KOPT-K1 (cell line): ENCODE results near the gene ERCC6L2.
A peak's percentile ranks its signal among the peaks of the same experiment; 100 is the strongest.

Experiments
- H3K27ac ChIP-seq: fragments of 200-600 bp; sonication (generic); 2 replicates; pipeline ENCODE4 v1.5.1; 2016; ENCODE audit warnings: antibody characterized with exemption, mild to moderate bottlenecking, low read depth, low read length; ENCODE audit not compliant: poor library complexity, severe bottlenecking
- H3K36me3 ChIP-seq: fragments of 200-600 bp; sonication (generic); 2 replicates; pipeline ENCODE4 v1.5.1; 2017; ENCODE audit warnings: antibody characterized with exemption, mild to moderate bottlenecking, low read length, moderate library complexity; ENCODE audit not compliant: insufficient read depth
- H3K9me3 ChIP-seq: fragments of 200-600 bp; sonication (generic); 2 replicates; pipeline ENCODE4 v1.5.1; 2017; ENCODE audit warnings: antibody characterized with exemption, low read length, mild to moderate bottlenecking; ENCODE audit not compliant: insufficient read depth, poor library complexity, severe bottlenecking

ERCC6L2 gene

DNA sequence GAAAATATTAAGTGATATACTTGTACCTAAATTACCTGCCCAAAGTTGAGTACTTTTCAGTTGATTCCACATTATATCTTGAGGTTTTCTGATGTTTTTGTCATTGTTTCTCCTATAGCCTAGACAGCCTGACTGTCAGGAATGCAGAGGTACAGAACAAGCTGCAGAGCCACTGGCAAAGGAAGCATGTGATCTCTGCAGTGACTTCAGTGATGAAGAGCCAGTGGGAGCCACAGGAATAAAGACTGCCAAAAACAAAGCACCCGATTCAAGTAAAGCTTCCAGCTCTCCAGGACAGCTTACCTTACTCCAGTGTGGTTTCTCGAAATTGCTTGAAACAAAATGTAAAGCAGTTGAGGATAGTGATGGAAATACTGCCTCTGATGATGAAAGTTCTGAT, 96.3 kb downstream of the ERCC6L2 start:
- Histone ChIP-seq H3K36me3 (peaks cover 49% of the 10 kb centered on the region), H3K27ac (no peak overlapping the region), H3K9me3 (no peaks in the 10 kb centered on the region)

DNA sequence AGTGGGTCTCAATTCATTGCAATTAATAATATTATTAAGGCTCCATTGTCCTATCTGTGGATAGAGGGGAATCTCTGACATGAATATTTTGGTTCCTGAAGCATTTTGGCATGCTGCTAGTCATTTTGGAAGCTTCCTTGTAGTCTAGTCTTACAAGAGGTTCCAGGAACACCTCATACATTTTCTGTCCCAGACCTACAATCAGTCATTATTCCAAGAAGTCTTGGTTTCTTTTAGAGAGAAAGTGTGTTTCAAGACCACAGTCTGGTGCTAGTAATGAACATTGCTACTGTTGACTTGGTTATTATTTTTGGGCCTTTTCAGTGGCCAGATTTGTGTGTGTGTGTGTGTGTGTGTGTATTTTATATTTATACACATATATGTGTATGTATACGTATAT, 98.9 kb downstream of the ERCC6L2 start:
- Histone ChIP-seq H3K36me3 (peaks cover 45% of the 10 kb centered on the region), H3K27ac (no peak overlapping the region), H3K9me3 (no peaks in the 10 kb centered on the region)

DNA sequence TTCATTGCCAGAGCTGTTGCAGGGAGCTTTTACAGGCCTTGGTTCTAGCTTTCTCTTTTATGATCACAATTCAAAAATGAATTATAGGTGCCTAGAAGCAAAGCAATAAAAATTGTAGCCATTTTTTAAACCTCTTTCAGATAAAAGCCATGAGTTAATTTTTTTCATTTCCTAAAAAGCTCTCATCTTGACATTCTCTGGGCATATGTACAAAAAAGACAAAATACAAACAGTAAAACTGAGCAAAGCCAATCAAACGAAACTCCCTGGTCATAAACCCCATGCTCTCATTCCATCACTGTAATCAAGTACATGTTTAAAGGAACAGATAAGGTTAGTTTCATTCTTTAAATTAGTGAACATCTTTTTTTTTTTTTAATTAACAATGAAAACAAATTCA, 101.9 kb downstream of the ERCC6L2 start:
- peaks cover 24% of the 10 kb centered on the region for H3K36me3 ChIP-seq
- no peaks in the 10 kb centered on the region for H3K9me3 ChIP-seq
- H3K27ac ChIP-seq, result no peak overlapping the region

DNA sequence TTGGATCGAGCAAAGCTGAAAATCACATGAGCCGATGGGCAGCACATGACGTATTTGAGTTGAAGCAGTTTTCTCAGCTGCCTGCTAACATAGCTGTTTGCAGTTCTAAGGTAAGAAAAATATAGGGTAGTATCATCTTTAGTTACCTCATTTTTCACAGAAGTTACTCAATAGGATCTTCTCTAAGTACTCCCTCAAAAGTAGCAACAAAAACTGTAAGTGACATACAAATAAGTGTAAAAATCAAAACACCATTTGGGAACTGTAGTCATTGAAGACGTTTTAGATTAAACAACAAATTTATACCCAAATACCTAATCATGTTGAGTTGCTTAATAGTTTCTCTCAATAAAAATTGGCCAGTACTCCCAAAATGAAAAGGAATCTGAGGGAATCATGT, 102.6 kb downstream of the ERCC6L2 start:
- no peak overlapping the region for H3K27ac ChIP-seq
- H3K36me3 ChIP-seq, result peaks cover 17% of the 10 kb centered on the region
- H3K9me3 ChIP-seq, result no peaks in the 10 kb centered on the region

DNA sequence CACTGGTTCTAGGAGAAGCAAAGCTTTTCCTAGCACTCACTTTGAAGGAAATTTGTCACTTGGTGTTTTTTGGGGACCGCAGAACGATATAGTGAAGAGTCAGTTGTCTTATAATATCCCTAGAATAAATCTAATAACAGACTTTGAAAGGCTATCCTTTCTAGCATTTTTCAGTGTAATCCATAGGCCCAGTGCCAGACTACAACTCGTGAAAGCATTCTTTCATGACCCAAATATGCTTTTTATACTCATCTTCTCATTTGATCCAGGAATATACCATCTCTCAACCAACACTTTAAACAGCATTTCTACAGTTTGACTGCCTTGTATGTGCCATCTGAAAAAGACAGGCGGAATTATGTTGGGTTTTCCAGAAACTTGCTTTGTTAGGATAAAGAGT, 104.0 kb downstream of the ERCC6L2 start:
- Histone ChIP-seq H3K9me3 (no peaks in the 10 kb centered on the region), H3K36me3 (peaks cover 7% of the 10 kb centered on the region; the same call in 1 of the 2 replicates), H3K27ac (no peak overlapping the region)

DNA sequence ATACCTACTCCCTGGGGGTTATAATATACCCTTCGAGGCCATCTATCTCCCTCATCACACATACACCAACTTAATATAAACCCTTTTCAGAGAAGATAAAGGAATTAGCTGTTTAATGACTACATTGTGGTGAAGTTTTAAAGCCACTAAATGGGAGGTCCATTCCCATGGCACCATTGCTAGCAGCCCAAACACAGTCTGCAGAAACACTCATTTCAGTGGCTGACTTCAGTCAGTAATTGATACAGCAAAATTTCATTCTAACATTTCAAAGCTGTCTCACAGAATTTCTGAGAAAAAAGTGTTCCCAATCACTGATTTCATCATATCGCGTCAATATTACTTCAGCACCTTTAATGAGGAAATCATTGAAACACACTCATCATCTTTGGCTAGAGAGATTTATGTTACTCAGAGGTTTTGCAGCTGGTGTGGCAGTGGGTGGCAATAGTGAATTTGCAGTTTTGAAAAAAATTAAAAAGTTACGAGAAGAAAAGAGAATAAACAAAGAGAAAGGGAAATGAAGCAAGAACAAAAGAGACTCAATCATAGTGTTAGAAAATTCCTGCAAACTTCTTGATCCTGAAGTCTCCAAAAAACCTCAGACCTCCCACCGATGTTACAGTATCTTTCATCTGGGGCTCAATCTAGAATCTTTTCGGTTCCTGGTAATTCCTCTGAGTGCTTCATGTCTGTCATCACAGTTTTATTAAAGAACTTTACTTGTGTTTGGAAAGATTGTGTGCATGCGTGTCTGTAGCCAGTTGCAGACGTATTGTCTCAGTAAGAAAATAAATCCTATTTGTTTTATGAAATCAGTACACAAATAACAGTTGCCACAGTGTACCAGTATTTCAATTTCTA, 105.0 kb downstream of the ERCC6L2 start:
- Histone ChIP-seq H3K9me3 (no peaks in the 10 kb centered on the region), H3K36me3 (peaks cover 14% of the 10 kb centered on the region), H3K27ac (peak overlapping the region; percentile 42)

DNA sequence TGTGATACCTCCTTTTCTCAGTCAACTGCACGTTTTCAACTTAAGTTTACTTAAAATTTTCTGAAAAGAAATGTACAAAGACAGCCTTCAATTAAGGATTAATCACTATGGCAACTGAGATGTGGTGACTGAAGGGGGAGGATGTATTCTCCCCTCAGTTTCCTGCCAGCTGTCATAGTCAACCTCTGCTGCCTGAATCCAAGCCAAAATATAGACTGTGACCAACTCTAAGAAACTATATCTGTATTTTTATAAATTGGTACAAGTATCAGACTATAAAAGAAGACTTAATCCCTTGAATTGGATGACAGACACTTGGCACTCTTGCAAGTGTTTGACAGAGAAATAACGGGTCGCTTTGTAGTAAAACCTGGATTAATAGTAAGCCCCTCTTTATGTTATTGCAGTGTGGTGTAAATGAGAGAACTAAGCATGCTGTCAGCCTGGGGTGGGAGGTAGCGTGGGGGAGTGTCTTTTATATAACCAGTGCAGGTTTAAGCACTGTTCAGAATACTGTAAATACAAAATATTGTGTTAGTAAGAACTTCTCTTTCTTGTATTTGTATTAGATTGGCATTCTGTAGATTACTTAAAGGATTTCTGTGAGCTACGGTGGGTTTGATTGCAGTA, 106.4 kb downstream of the ERCC6L2 start:
- H3K36me3 ChIP-seq, result peaks cover 28% of the 10 kb centered on the region
- peaks cover 3% of the 10 kb centered on the region for H3K9me3 ChIP-seq
- peak overlapping the region; percentile 49 for H3K27ac ChIP-seq

DNA sequence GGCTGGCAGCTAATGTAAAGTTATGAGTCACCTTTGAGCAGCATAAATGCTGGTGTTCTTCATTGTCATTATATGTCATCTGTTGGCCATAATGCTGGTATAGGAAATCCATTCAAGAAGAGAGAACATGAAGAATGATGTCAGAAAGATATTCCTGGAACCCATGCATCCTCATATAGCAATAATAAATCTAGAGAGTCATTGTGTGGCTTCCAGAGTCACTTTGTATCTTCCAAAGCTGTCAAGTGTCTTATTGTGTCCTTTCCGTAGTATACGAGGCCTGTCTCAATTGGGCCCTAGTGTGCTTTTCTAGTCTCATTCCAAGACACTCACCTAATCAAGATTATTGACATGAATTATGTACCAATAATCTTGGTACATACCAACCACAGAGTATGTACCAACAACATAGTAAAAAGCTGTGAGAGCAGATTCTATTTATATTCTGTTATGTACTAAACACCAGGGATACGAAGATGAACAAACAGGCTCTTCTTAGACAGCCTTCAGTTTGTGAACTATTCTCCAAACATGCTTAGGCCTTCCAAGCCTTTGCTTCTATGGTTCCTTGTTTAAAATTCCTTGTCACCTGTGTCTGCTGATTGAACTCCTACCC, 110.1 kb downstream of the ERCC6L2 start:
- Histone ChIP-seq H3K9me3 (peaks cover 18% of the 10 kb centered on the region), H3K36me3 (peaks cover 29% of the 10 kb centered on the region), H3K27ac (no peak overlapping the region)

DNA sequence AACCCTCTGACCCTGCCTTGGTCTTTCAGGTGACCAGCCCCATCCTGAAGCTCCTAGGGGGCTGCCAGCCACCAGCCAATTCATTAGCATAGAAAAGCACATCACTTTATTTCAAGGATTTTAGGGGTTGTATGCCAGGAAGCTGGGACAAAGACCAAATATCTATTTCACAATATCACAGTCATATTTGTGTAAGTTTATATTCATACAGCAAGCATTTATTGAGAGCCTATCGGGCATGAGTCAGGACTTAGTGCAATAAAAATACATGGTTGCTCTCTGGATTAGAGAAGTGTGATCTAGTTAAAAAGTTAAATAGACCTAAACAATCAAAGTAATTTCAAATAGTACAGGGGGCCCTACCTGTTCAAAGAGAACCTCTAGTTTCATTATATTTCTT, 113.8 kb downstream of the ERCC6L2 start:
- peaks cover 29% of the 10 kb centered on the region for H3K36me3 ChIP-seq
- H3K9me3 ChIP-seq, result peaks cover 18% of the 10 kb centered on the region
- no peak overlapping the region for H3K27ac ChIP-seq

DNA sequence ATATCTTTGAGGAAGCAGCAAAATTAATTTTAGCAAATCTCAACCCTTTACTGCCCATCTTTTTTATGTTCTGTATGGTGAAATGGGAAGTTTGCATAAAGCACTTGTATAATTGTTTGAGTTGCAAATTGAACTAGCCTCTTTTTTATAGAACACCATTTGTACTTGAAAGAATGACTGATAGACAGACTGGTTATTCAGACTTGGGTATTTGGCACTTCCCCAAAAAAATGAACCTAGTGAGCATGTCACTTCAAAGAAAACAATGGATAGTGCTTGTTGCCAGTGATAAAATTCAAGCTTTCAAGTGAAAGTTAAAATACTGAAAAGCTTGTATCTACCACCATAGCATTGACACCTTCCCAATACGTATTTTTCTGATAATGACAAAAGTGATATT, 115.8 kb downstream of the ERCC6L2 start:
- Histone ChIP-seq H3K36me3 (peaks cover 14% of the 10 kb centered on the region), H3K9me3 (peaks cover 18% of the 10 kb centered on the region), H3K27ac (no peak overlapping the region)

DNA sequence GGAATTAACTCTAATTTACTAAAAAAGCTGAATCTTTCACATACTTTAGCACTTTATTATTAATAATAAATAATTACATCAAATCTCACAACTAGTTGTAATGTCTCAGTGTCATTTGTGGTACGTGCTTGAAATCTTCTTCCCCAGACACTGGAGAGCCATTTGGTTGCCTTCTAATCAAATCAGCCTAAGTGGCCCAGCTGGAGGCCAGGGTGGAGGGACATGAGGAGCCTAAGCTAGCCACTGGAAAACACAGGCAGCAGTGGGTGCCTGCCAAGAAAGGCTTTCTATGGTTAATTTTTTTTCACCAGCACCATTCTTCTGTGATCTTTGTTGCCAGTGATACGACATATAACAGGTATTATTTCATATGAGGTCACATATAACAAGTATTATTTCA, 117.0 kb downstream of the ERCC6L2 start:
- no peak overlapping the region for H3K27ac ChIP-seq
- H3K9me3 ChIP-seq, result peaks cover 8% of the 10 kb centered on the region
- H3K36me3 ChIP-seq, result peaks cover 10% of the 10 kb centered on the region; the same call in 1 of the 2 replicates

DNA sequence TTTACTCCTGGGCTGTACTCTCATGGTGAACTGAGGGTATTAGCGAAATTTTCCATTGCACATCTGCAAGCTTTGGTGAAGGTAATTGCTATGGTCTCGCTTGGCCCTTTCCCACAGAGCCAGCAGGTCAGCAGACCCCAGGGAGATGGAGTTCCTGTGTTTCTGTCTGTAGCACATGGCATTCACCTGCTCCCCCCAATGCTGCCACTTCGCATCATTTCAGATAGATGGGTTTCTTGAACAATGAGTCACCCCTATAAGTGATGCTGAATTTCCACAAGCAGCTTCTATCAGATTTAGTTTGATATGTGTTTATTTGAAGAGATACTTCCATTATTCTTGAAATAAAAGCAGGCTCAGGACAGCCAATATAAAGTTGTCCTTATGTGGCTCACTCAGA, 117.8 kb downstream of the ERCC6L2 start:
- Histone ChIP-seq H3K27ac (no peak overlapping the region), H3K9me3 (peaks cover under 1% of the 10 kb centered on the region), H3K36me3 (peaks cover 8% of the 10 kb centered on the region; the same call in 1 of the 2 replicates)

DNA sequence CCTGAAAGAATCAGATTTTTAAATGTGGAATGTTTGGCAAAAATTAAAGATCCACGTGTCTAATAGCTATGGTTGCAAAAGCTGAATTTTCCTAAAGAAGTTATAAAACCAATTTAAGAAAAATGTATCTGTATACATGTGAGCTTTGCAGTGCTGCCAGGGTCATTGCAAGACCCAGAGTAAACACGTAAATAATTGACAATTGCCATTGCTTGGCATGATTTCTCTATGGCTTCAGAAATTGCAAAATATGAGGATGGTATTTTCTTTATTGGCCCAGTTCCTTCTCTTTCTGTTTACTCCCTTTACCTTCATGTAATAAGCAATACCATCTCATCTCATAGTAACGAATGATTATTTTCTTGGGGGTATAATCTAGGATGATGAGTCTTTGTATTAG, 123.9 kb downstream of the ERCC6L2 start:
- H3K9me3 ChIP-seq, result no peaks in the 10 kb centered on the region
- H3K27ac ChIP-seq, result no peak overlapping the region
- peaks cover 11% of the 10 kb centered on the region for H3K36me3 ChIP-seq

DNA sequence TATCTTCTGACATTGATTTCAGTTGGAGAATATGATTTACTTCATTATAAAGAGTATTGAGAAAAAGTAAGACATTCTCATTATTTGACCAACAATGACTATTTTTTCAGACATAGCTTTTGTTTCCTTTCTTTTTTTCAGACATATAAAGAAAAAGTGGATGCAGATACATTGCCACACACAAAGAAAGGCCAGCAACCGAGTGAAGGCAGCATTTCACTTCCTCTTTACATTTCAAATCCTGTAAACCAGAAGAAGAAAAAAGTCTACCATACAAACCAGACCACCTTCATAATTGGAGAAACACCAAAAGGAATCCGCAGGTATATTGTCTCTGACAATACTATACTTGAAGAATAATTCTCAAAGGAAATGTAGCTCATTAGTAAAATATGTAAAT, 128.9 kb downstream of the ERCC6L2 start:
- Histone ChIP-seq H3K36me3 (peaks cover 29% of the 10 kb centered on the region), H3K9me3 (no peaks in the 10 kb centered on the region), H3K27ac (no peak overlapping the region)

DNA sequence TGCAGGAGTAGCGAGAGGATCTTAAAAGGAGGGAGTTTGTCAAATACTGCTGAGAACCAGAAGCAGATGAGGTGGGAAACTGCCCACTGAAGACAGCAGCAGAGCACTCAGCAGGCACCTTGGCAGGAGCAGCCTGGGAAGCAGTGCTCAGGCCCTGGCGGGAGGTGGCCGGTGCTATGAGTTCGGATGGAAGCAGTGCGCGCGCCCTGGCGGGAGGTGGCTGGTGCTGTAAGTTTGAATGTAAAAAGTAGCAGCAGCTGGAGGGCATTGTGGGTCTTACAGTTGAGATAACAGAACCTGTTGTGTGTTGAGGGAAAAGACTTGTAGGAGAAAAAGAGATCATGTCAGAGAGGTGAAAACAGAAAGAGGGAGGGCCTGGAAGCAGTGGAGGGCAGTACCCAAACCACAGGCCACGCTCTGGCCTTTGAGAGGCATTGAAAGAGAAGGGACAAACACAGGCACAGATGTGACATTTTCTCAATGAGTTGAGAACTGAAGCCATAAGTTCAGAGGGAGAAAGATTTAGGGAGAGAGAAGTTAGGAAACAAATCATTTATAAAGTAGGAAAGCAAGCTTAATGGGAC, 130.9 kb downstream of the ERCC6L2 start:
- Histone ChIP-seq H3K9me3 (no peaks in the 10 kb centered on the region), H3K27ac (no peak overlapping the region), H3K36me3 (peaks cover 33% of the 10 kb centered on the region)
